HepG2 (cell line): ENCODE measurements around the gene DCAF7. TPM values are rescaled to one million over a fixed set of nuclear protein-coding genes. Genes with fewer than 3 reads are reported as not detected.

ENCODE experiments used
- CCDC6 ChIP-seq: sonication (generic); formaldehyde crosslinking; IDR thresholded peaks from 2 replicates; pipeline ENCODE4 v1.8.1; 2022; ENCODE audit warnings: mild to moderate bottlenecking, missing genetic modification reagents, moderate library complexity
- HMG20A ChIP-seq: IDR thresholded peaks from 2 replicates; pipeline ENCODE4 v1.6.1; 2016; ENCODE audit warnings: borderline replicate concordance
- HMGA1 ChIP-seq: sonication (generic); formaldehyde crosslinking; conservative IDR thresholded peaks from 2 replicates; pipeline ENCODE4 v1.4.0; 2020; ENCODE audit warnings: missing genetic modification reagents
- IRF2 ChIP-seq: IDR thresholded peaks from 2 replicates; pipeline ENCODE4 v1.6.1; 2018; ENCODE audit warnings: missing genetic modification reagents, missing compliant biosample characterization
- KDM5A ChIP-seq: fragments of 200-600 bp; sonication (generic); IDR thresholded peaks from 2 replicates; pipeline ENCODE4 v1.7.0; 2018; ENCODE audit warnings: antibody characterized with exemption, mild to moderate bottlenecking, low read length, borderline replicate concordance
- MTF1 ChIP-seq: sonication (generic); formaldehyde crosslinking; IDR thresholded peaks from 2 replicates; pipeline ENCODE4 v1.5.0; 2020; ENCODE audit warnings: missing genetic modification reagents
- NCOA1 ChIP-seq: sonication (generic); formaldehyde crosslinking; IDR thresholded peaks from 2 replicates; pipeline ENCODE4 v1.9.0; 2021; ENCODE audit warnings: missing genetic modification reagents
- NCOA5 ChIP-seq: sonication (generic); formaldehyde crosslinking; IDR thresholded peaks from 2 replicates; pipeline ENCODE4 v1.4.0; 2020; ENCODE audit warnings: missing genetic modification reagents
- PCBP1 ChIP-seq: fragments of 200-400 bp; formaldehyde crosslinking; IDR thresholded peaks from 2 replicates; pipeline ENCODE4 v1.6.1; 2017; ENCODE audit warnings: mild to moderate bottlenecking, low read depth, low read length, borderline replicate concordance
- SETDB1 ChIP-seq: sonication (generic); formaldehyde crosslinking; IDR thresholded peaks from 2 replicates; pipeline ENCODE4 v1.5.1; 2020; ENCODE audit warnings: missing genetic modification reagents, mild to moderate bottlenecking, borderline replicate concordance
- SP1 ChIP-seq, 2 experiments: fragments of 450-650 bp in 1 of 2; sonication (generic) in 1 of 2; formaldehyde crosslinking in 1 of 2; IDR thresholded peaks; 2 replicates each; pipeline versions ENCODE4 v1.4.0 to v1.6.1; 2016 to 2020; ENCODE audit warnings: missing genetic modification reagents in 1 of 2
- SRF ChIP-seq: IDR thresholded peaks from 2 replicates; pipeline ENCODE4 v1.6.1; 2011; ENCODE audit warnings: mild to moderate bottlenecking, low read depth, low read length, moderate library complexity
- SRSF1 ChIP-seq: fragments of 200-400 bp; formaldehyde crosslinking; optimal IDR thresholded peaks from 2 replicates; pipeline ENCODE3; 2017; ENCODE audit warnings: mild to moderate bottlenecking, low read depth, low read length, moderate library complexity
- TERF1 ChIP-seq: sonication (generic); formaldehyde crosslinking; IDR thresholded peaks from 2 replicates; pipeline ENCODE4 v1.8.0; 2022; ENCODE audit warnings: mild to moderate bottlenecking, missing genetic modification reagents, moderate library complexity
- TOPORS ChIP-seq: sonication (generic); formaldehyde crosslinking; IDR thresholded peaks from 2 replicates; pipeline ENCODE4 v1.8.0; 2023; ENCODE audit warnings: mild to moderate bottlenecking, missing genetic modification reagents
- ZBTB2 ChIP-seq: sonication (generic); formaldehyde crosslinking; IDR thresholded peaks from 2 replicates; pipeline ENCODE4 v1.8.0; 2022; ENCODE audit warnings: low read depth, missing genetic modification reagents
- ZFAT ChIP-seq: sonication (generic); formaldehyde crosslinking; conservative IDR thresholded peaks from 2 replicates; pipeline ENCODE4 v1.8.1; 2023; ENCODE audit warnings: missing genetic modification reagents, inconsistent platforms
- ZKSCAN8 ChIP-seq: IDR thresholded peaks from 2 replicates; pipeline ENCODE4 v1.6.1; 2016; ENCODE audit warnings: borderline replicate concordance, missing genetic modification reagents, missing compliant biosample characterization
- ZNF180 ChIP-seq: sonication (generic); formaldehyde crosslinking; IDR thresholded peaks from 2 replicates; pipeline ENCODE4 v1.4.0; 2020; ENCODE audit warnings: low read depth, missing genetic modification reagents, borderline replicate concordance
- ZNF264 ChIP-seq: sonication (generic); formaldehyde crosslinking; IDR thresholded peaks from 2 replicates; pipeline ENCODE4 v1.4.0; 2020; ENCODE audit warnings: missing genetic modification reagents
- ZNF430 ChIP-seq: sonication (generic); formaldehyde crosslinking; IDR thresholded peaks from 2 replicates; pipeline ENCODE4 v1.9.0; 2021; ENCODE audit warnings: mild to moderate bottlenecking, missing genetic modification reagents
- ZNF576 ChIP-seq: sonication (generic); formaldehyde crosslinking; IDR thresholded peaks from 2 replicates; pipeline ENCODE4 v1.4.0; 2020; ENCODE audit warnings: mild to moderate bottlenecking, missing genetic modification reagents
- ZNF629 ChIP-seq: sonication (generic); formaldehyde crosslinking; conservative IDR thresholded peaks from 2 replicates; pipeline ENCODE4 v1.5.0; 2020; ENCODE audit warnings: missing genetic modification reagents
- ZNF670 ChIP-seq: sonication (generic); formaldehyde crosslinking; IDR thresholded peaks from 2 replicates; pipeline ENCODE4 v1.8.0; 2022; ENCODE audit warnings: mild to moderate bottlenecking, missing genetic modification reagents, borderline replicate concordance
- ZNF740 ChIP-seq: sonication (generic); formaldehyde crosslinking; IDR thresholded peaks from 2 replicates; pipeline ENCODE4 v1.4.0; 2020; ENCODE audit warnings: missing genetic modification reagents
- ZNF768 ChIP-seq: sonication (generic); formaldehyde crosslinking; IDR thresholded peaks from 2 replicates; pipeline ENCODE4 v1.4.0; 2020; ENCODE audit warnings: missing genetic modification reagents
- ZNF816 ChIP-seq: sonication (generic); formaldehyde crosslinking; IDR thresholded peaks from 2 replicates; pipeline ENCODE4 v1.8.0; 2022; ENCODE audit warnings: missing genetic modification reagents, mild to moderate bottlenecking, borderline replicate concordance
- ZNF841 ChIP-seq: sonication (generic); formaldehyde crosslinking; IDR thresholded peaks from 2 replicates; pipeline ENCODE4 v1.8.1; 2023; ENCODE audit warnings: missing genetic modification reagents, borderline replicate concordance
- ZNF850 ChIP-seq: sonication (generic); formaldehyde crosslinking; conservative IDR thresholded peaks from 2 replicates; pipeline ENCODE4 v1.9.0; 2021; ENCODE audit warnings: mild to moderate bottlenecking, missing genetic modification reagents
- polyA plus RNA-seq, 8 experiments: library from polyadenylated mRNA; depleted of rRNA in 3 of 8; stranded (reverse) in 7 of 8; unstranded in 1 of 8; fragments of >200 nt; fragmentation: Illumina TruSeq in 4 of 8; extraction: Trizol in 4 of 8; gene quantifications; 2 replicates each; pipeline versions ENCODE4 v1.2.1 to v1.2.3, GENCODE V29; 2011 to 2016; ENCODE audit warnings: low read depth in 4 of 8, missing spikeins in 1 of 8, mixed read lengths in 1 of 8; ENCODE audit not compliant: insufficient read depth in 1 of 8
- total RNA-seq, 5 experiments: library from RNA; depleted of rRNA; stranded (reverse); fragments of >200 nt; fragmentation: Illumina TruSeq; extraction: Trizol; gene quantifications; 2 replicates each; pipeline ENCODE4 v1.2.3, GENCODE V29; 2016; ENCODE audit warnings: low read depth in 1 of 5

DCAF7 gene
- total and polyA plus RNA-seq, 2 of the 13 experiments (the other 11 are each of a cell fraction or from before 2014, with no cell fraction given): 55.2 to 73.4 TPM

GRCh38 chr17:63578027-63578768 is 27.9 kb downstream of the DCAF7 start (continued):
- TF ChIP-seq ZNF850 (CRISPR knock-in tag): no peak
- TF ChIP-seq SRF: no peak
- no peak for TF ChIP-seq ZNF180 (CRISPR knock-in tag)
- TF ChIP-seq KDM5A: no peak
- peak; percentile 82; the same call in 1 of the 2 replicates for TF ChIP-seq IRF2
- no peak for TF ChIP-seq SETDB1 (CRISPR knock-in tag)
- TF ChIP-seq ZNF576: 0 out of 2 replicates have a peak, but pooled peaks have one; percentile 66
- TF ChIP-seq ZNF629: peak; percentile 25; the same call in 1 of the 2 replicates
- peak; percentile 87 for TF ChIP-seq ZNF768 (CRISPR knock-in tag)
- peak; percentile 61 for TF ChIP-seq ZNF430
- TF ChIP-seq ZNF841 (CRISPR knock-in tag): no peak
- TF ChIP-seq ZNF816 (CRISPR knock-in tag): no peak
- no peak for TF ChIP-seq PCBP1
- 0 out of 2 replicates have a peak, but pooled peaks have one; percentile 42 for TF ChIP-seq TOPORS
- peak; percentile 61; the same call in 1 of the 2 replicates for TF ChIP-seq ZNF264 (CRISPR knock-in tag)
- no peak for TF ChIP-seq NCOA5 (CRISPR knock-in tag)
- TF ChIP-seq SRSF1: no peak
- TF ChIP-seq NCOA1 (CRISPR knock-in tag): peak; percentile 96
- TF ChIP-seq ZKSCAN8 (CRISPR knock-in tag): peak; percentile 80; the same call in 1 of the 2 replicates
- TF ChIP-seq HMG20A (CRISPR knock-in tag): peak; percentile 90
- no peak for TF ChIP-seq TERF1 (CRISPR knock-in tag)
- TF ChIP-seq MTF1 (CRISPR knock-in tag): no peak
- no peak; the same call in 1 of the 2 replicates for TF ChIP-seq ZNF670 (CRISPR knock-in tag)
- TF ChIP-seq HMGA1 (CRISPR knock-in tag): no peak
- no peak for TF ChIP-seq ZFAT (CRISPR knock-in tag)
- no peak for TF ChIP-seq ZNF740 (CRISPR knock-in tag)
- no peak for TF ChIP-seq ZBTB2 (CRISPR knock-in tag)
- no peak for TF ChIP-seq SP1 (IDR thresholded peaks at IDR 0.05)
- TF ChIP-seq SP1 (CRISPR knock-in tag; IDR thresholded peaks at IDR 0.05): no peak; the same call in 1 of the 2 replicates
- peak; percentile 93 for TF ChIP-seq CCDC6 (CRISPR knock-in tag)
